ENCODE data around the gene EBPL. TPM values are rescaled to one million over a fixed set of nuclear protein-coding genes. Genes with fewer than 3 reads are reported as not detected.

The EBPL gene
- total and polyA plus RNA-seq, 9 of the 15 experiments (the other 6 are each of a cell fraction or from before 2014, with no cell fraction given) = 5.2 to 68.3 (median 43.0) TPM

DNA sequence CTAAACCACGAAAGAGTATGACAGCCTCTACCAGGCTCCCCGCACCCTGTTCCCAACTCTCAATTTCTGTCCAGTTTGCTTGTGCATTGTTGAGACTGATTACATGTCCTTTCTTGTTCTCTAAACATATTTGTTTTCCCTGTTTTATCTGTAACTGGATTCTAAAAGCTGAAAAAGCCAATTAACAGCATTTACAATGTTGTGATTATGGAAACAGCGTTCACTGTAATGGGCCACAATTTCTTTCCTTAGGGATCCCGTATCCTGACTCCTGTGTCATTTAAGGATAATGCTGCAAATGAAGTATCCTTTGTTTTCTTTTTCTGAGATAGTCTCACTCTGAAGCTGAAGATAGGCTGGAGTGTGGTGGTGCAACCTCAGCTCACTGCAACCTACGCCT is 20.5 kb downstream of the EBPL start:
- 98% methylated on average over 4 of the region's 5 CpGs for WGBS (ENCODE audit: insufficient coverage, low coverage, missing lambda C conversion rate)
- POLR2A ChIA-PET = no interaction called here
- Histone ChIP-seq H3K79me2 (ENCODE audit: control insufficient read depth, insufficient read depth, low read length) (no peaks in the 10 kb centered on the region; the same call in 2 of the 3 replicates), H3K9ac (ENCODE audit: insufficient read depth in 1 of 2, low read depth in 2 of 2, low read length in 2 of 2) (no peak overlapping the region), H3K36me3 (ENCODE audit: control insufficient read depth, insufficient read depth, low read length) (peaks cover 22% of the 10 kb centered on the region; the same call in 2 of the 3 replicates), H2AFZ (ENCODE audit: low read depth, low read length) (no peak overlapping the region), H3K9me3 (replicated peaks; ENCODE audit: control insufficient read depth, insufficient read depth, low read depth, low read length) (no peaks in the 10 kb centered on the region), H3K27ac (ENCODE audit: extremely low read depth, low read depth, low read length) (no peak overlapping the region), H3K9me1 (ENCODE audit: control insufficient read depth, insufficient read depth, low read length) (no peaks in the 10 kb centered on the region), H3K27me3 (ENCODE audit: control insufficient read depth in 2 of 2, insufficient read depth in 2 of 2, low read length in 2 of 2) (no peaks in the 10 kb centered on the region), H4K20me1 (replicated peaks; ENCODE audit: control insufficient read depth, insufficient read depth, low read length) (no peaks in the 10 kb centered on the region), H3K4me3 (no peak overlapping the region), H3K4me2 (ENCODE audit: insufficient read depth, low read length) (no peak overlapping the region), H3K4me1 (replicated peaks in 1 of 2; ENCODE audit: control insufficient read depth in 2 of 2, insufficient read depth in 2 of 2, low read length in 2 of 2) (no peaks in the 10 kb centered on the region)
- DNase-seq (ENCODE audit: extremely low read depth in 1 of 4, low spot score in 3 of 4) (no peak), ATAC-seq (no peak), FAIRE-seq (no peak)
- intact Hi-C loops (cut with micrococcal nuclease) (loop anchor here (5.0 kb wide), 1 partner anchor 121 kb away; the partner anchor contains the start of gene KPNA3), in situ Hi-C loops (cut with MboI) (loop anchor here (25.0 kb wide), 1 partner anchor 1391 kb away; no protein-coding TSS in a partner anchor)
- CTCF ChIA-PET (ENCODE audit: low intra/inter-chr PET ratio) = interaction anchor here (0.8 kb wide), 1 partner anchor 178 kb away, joined by 3 read pairs; no protein-coding TSS in a partner anchor
- no TSS peak for BruUV-seq (replicated peaks)
- TF ChIP-seq DDX20 (tag; IDR thresholded peaks at IDR 0.05; ENCODE audit: low read depth) (no peak), MAX (CRISPR knock-in tag; IDR thresholded peaks at IDR 0.05) (no peak), PTRF (tag; IDR thresholded peaks at IDR 0.05) (no peak), ARID2 (IDR thresholded peaks at IDR 0.05) (no peak), MIER1 (IDR thresholded peaks at IDR 0.05; ENCODE audit: low read depth) (no peak), BMI1 (IDR thresholded peaks at IDR 0.05; ENCODE audit: low read length) (no peak), TRIM28 (IDR thresholded peaks at IDR 0.05) (no peak)
- TF ChIP-seq, protein P1, sequence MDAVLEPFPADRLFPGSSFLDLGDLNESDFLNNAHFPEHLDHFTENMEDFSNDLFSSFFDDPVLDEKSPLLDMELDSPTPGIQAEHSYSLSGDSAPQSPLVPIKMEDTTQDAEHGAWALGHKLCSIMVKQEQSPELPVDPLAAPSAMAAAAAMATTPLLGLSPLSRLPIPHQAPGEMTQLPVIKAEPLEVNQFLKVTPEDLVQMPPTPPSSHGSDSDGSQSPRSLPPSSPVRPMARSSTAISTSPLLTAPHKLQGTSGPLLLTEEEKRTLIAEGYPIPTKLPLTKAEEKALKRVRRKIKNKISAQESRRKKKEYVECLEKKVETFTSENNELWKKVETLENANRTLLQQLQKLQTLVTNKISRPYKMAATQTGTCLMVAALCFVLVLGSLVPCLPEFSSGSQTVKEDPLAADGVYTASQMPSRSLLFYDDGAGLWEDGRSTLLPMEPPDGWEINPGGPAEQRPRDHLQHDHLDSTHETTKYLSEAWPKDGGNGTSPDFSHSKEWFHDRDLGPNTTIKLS (IDR thresholded peaks at IDR 0.05; ENCODE audit: borderline replicate concordance, low read depth) = no peak
